ENCODE data around the gene GNAO1. TPM values are rescaled to one million over a fixed set of nuclear protein-coding genes. Genes with fewer than 3 reads are reported as not detected.
A peak's percentile ranks its signal among the peaks of the same experiment; 100 is the strongest.

The GNAO1 gene
- polyA plus RNA-seq, 5 donors = 20.6 to 27.7 (median 24.2) TPM

- DNase-seq = no peak
These were observed 117.7 kb downstream of the GNAO1 start for GRCh38 chr16:56309008-56309407.

GRCh38 chr16:56310690-56311089 lies 119.4 kb downstream of the GNAO1 start:
- DNase-seq = no peak

- DNase-seq = no peak
These were observed 120.1 kb downstream of the GNAO1 start for GRCh38 chr16:56311208-56312027.

GRCh38 chr16:56312028-56312300 lies 120.7 kb downstream of the GNAO1 start:
- no peak for DNase-seq

GRCh38 chr16:56312556-56312955 lies 121.3 kb downstream of the GNAO1 start:
- no peak for DNase-seq

- no peak for DNase-seq
These were observed 123.1 kb downstream of the GNAO1 start for GRCh38 chr16:56314244-56314850.

GRCh38 chr16:56315955-56316354 lies 124.7 kb downstream of the GNAO1 start:
- DNase-seq = no peak

- DNase-seq = no peak
These were observed 125.3 kb downstream of the GNAO1 start for GRCh38 chr16:56316545-56316944.

- peak; percentile 88 to 94 for DNase-seq
These were observed 126.9 kb downstream of the GNAO1 start for GRCh38 chr16:56317998-56318826.

- peak in 1 of 2 donors; percentile 84 for DNase-seq
These were observed 127.5 kb downstream of the GNAO1 start for GRCh38 chr16:56318827-56319140.

GRCh38 chr16:56319376-56319775 lies 128.1 kb downstream of the GNAO1 start:
- DNase-seq = no peak

GRCh38 chr16:56320056-56320455 lies 128.8 kb downstream of the GNAO1 start:
- DNase-seq = no peak

GRCh38 chr16:56320811-56321558 lies 129.7 kb downstream of the GNAO1 start:
- DNase-seq = no peak

GRCh38 chr16:56321571-56321970 lies 130.3 kb downstream of the GNAO1 start:
- DNase-seq = no peak

- DNase-seq = no peak
These were observed 133.1 kb downstream of the GNAO1 start for GRCh38 chr16:56324406-56324805.

- no peak for DNase-seq
These were observed 134.7 kb downstream of the GNAO1 start for GRCh38 chr16:56325956-56326355.

GRCh38 chr16:56327071-56327928 lies 136.0 kb downstream of the GNAO1 start:
- DNase-seq = no peak

GRCh38 chr16:56327929-56328258 lies 136.6 kb downstream of the GNAO1 start:
- no peak for DNase-seq

GRCh38 chr16:56328276-56329022 lies 137.2 kb downstream of the GNAO1 start:
- no peak for DNase-seq

GRCh38 chr16:56329887-56330286 lies 138.6 kb downstream of the GNAO1 start:
- DNase-seq = no peak

GRCh38 chr16:56330476-56330875 lies 139.2 kb downstream of the GNAO1 start:
- DNase-seq = no peak
